KMS-11 (cell line): ENCODE measurements around the gene TNRC6B.

Source experiments
- H2AFZ ChIP-seq: fragments of 200-600 bp; sonication (generic); 2 replicates; pipeline ENCODE4 v1.6.1; 2016; ENCODE audit warnings: antibody characterized with exemption, mixed run types, low read depth
- H3K27ac ChIP-seq: fragments of 200-600 bp; sonication (generic); 2 replicates; pipeline ENCODE4 v1.6.1; 2016; ENCODE audit warnings: mild to moderate bottlenecking, mixed run types
- H3K27me3 ChIP-seq: fragments of 200-600 bp; sonication (generic); 2 replicates; pipeline ENCODE4 v1.6.1; 2017; ENCODE audit warnings: mild to moderate bottlenecking, low read depth, mixed run types, moderate library complexity; ENCODE audit not compliant: insufficient read depth
- H3K36me3 ChIP-seq: fragments of 200-600 bp; sonication (generic); 2 replicates; pipeline ENCODE4 v1.6.1; 2017; ENCODE audit warnings: mild to moderate bottlenecking, mixed run types; ENCODE audit not compliant: insufficient read depth
- H3K4me1 ChIP-seq: fragments of 200-600 bp; sonication (generic); 2 replicates; pipeline ENCODE4 v1.6.1; 2016; ENCODE audit warnings: mild to moderate bottlenecking, low read depth, mixed run types; ENCODE audit not compliant: poor library complexity, severe bottlenecking
- H3K4me2 ChIP-seq: fragments of 200-600 bp; sonication (generic); 2 replicates; pipeline ENCODE4 v1.7.0; 2016; ENCODE audit warnings: mild to moderate bottlenecking, mixed run types
- H3K4me3 ChIP-seq: fragments of 200-600 bp; sonication (generic); IDR thresholded peaks from 2 replicates; pipeline ENCODE4 v1.6.1; 2017; ENCODE audit warnings: low read depth, low read length, mixed read lengths; ENCODE audit not compliant: insufficient read depth
- H3K79me2 ChIP-seq: fragments of 200-600 bp; sonication (generic); 2 replicates; pipeline ENCODE4 v1.6.1; 2016; ENCODE audit warnings: low read depth, mixed run types; ENCODE audit not compliant: insufficient read depth
- H3K9ac ChIP-seq: fragments of 200-600 bp; sonication (generic); 2 replicates; pipeline ENCODE4 v1.6.1; 2016; ENCODE audit warnings: mild to moderate bottlenecking, mixed run types
- H4K20me1 ChIP-seq: fragments of 200-600 bp; sonication (generic); 2 replicates; pipeline ENCODE4 v1.6.1; 2016; ENCODE audit warnings: mild to moderate bottlenecking, mixed run types; ENCODE audit not compliant: insufficient read depth
- CTCF ChIP-seq: fragments of 200-600 bp; sonication (generic); conservative IDR thresholded peaks from 2 replicates; pipeline ENCODE4 v1.6.1; 2017; ENCODE audit warnings: low read depth, mild to moderate bottlenecking, antibody characterized with exemption, low read length, moderate library complexity, mixed read lengths

Gene TNRC6B

GRCh38 chr22:40366068-40366467 is 188.3 kb downstream of the TNRC6B start:
- Histone ChIP-seq H2AFZ (no peak overlapping the region), H4K20me1 (no peaks in the 10 kb centered on the region), H3K79me2 (peaks cover 2% of the 10 kb centered on the region), H3K4me1 (peaks cover 8% of the 10 kb centered on the region), H3K27ac (no peak overlapping the region), H3K9ac (no peak overlapping the region), H3K36me3 (peaks cover 18% of the 10 kb centered on the region; the same call in 1 of the 2 replicates), H3K4me3 (no peak overlapping the region), H3K27me3 (no peaks in the 10 kb centered on the region), H3K4me2 (no peak overlapping the region)
- TF ChIP-seq CTCF, result no peak

- Histone ChIP-seq H3K36me3 (peaks cover 16% of the 10 kb centered on the region; the same call in 1 of the 2 replicates), H4K20me1 (no peaks in the 10 kb centered on the region), H2AFZ (no peak overlapping the region), H3K4me3 (no peak overlapping the region), H3K27ac (no peak overlapping the region), H3K27me3 (no peaks in the 10 kb centered on the region), H3K79me2 (peaks cover 10% of the 10 kb centered on the region), H3K4me1 (peaks cover 21% of the 10 kb centered on the region), H3K4me2 (no peak overlapping the region), H3K9ac (no peak overlapping the region)
- TF ChIP-seq CTCF, result no peak
Observed at GRCh38 chr22:40367342-40367741, 189.6 kb downstream of the TNRC6B start.

GRCh38 chr22:40368016-40368415 is 190.3 kb downstream of the TNRC6B start:
- no peak overlapping the region for H3K27ac ChIP-seq

GRCh38 chr22:40368836-40369235 is 191.1 kb downstream of the TNRC6B start:
- Histone ChIP-seq H2AFZ (no peak overlapping the region), H3K79me2 (peaks cover 10% of the 10 kb centered on the region), H3K4me3 (no peak overlapping the region), H3K9ac (no peak overlapping the region), H3K27me3 (no peaks in the 10 kb centered on the region), H4K20me1 (no peaks in the 10 kb centered on the region), H3K4me1 (peaks cover 28% of the 10 kb centered on the region), H3K4me2 (no peak overlapping the region), H3K36me3 (peaks cover 12% of the 10 kb centered on the region; the same call in 1 of the 2 replicates), H3K27ac (no peak overlapping the region)
- TF ChIP-seq CTCF, result no peak

More at GRCh38 chr22:40368016-40368415, 190.3 kb downstream of the TNRC6B start:
- peaks cover 12% of the 10 kb centered on the region; the same call in 1 of the 2 replicates for H3K36me3 ChIP-seq
- H3K9ac ChIP-seq, result no peak overlapping the region
- no peak overlapping the region for H3K4me3 ChIP-seq
- H2AFZ ChIP-seq, result no peak overlapping the region
- no peaks in the 10 kb centered on the region for H3K27me3 ChIP-seq
- H4K20me1 ChIP-seq, result no peaks in the 10 kb centered on the region
- no peak overlapping the region for H3K4me2 ChIP-seq
- H3K79me2 ChIP-seq, result peaks cover 10% of the 10 kb centered on the region
- TF ChIP-seq CTCF, result no peak
- H3K4me1 ChIP-seq, result peaks cover 27% of the 10 kb centered on the region
